Sciatic nerve (tissue), 2 donors: Measurements from ENCODE around the gene HAND2. TPM values are rescaled to one million over a fixed set of nuclear protein-coding genes. Genes with fewer than 3 reads are reported as not detected.

ENCODE experiments used
- ATAC-seq: fragments of 200-7000 bp; cut with Tn5 transposase; one replicate; pipeline ENCODE4 v1.9.1; 2020; ENCODE audit warnings: mild to moderate bottlenecking, moderate library complexity
- DNase-seq: peaks from one replicate; pipeline ENCODE4 v3.0.0-alpha.2; 2020; ENCODE audit warnings: low spot score
- intact Hi-C: fragments of 100-400 bp; cut with DNase I; formaldehyde crosslinking; loops from one replicate; pipeline ENCODE4 v1.14.2; 2022
- total RNA-seq: library from RNA; stranded (reverse); fragmentation: NEBNext Ultra II Directional; extraction: Animal tissue kit (Norgen Biotek cat#: 25700); gene quantifications from one replicate; pipeline ENCODE4 v1.2.1, GENCODE V29; 2021
- donor health status: DM: no; HTN: no; CAD: no.
- donor health status: DM: no; HTN: no; CAD: no.

Gene HAND2
- 0.27 TPM for total RNA-seq

- DNase-seq: no peak
- intact Hi-C loops: loop anchor here (10.0 kb wide), 1 partner anchor 625 kb away; no protein-coding TSS in a partner anchor
- ATAC-seq: no peak
Observed at GRCh38 chr4:173529477-173530325, at the start of gene HAND2. Gene HAND2 (minus strand): TSS chr4:173530229. CDS start chr4:173529289, 940 bp downstream.

GRCh38 chr4:173578956-173579355 is 48.9 kb upstream of the HAND2 start:
- ATAC-seq: no peak
- intact Hi-C loops: no loop called here
- DNase-seq: no peak

- DNase-seq: no peak
- intact Hi-C loops: no loop called here
- ATAC-seq: no peak
Observed at GRCh38 chr4:173577963-173578362, 47.9 kb upstream of the HAND2 start.

GRCh38 chr4:173575482-173576152 is 45.6 kb upstream of the HAND2 start:
- ATAC-seq: no peak
- intact Hi-C loops: no loop called here
- DNase-seq: no peak

- ATAC-seq (no peak), DNase-seq (no peak)
- intact Hi-C loops: no loop called here
Observed at GRCh38 chr4:173573725-173574124, 43.7 kb upstream of the HAND2 start.

GRCh38 chr4:173573286-173573685 is 43.3 kb upstream of the HAND2 start:
- ATAC-seq (no peak), DNase-seq (no peak)
- intact Hi-C loops: no loop called here

GRCh38 chr4:173572493-173573129 is 42.6 kb upstream of the HAND2 start:
- no peak for ATAC-seq
- no peak for DNase-seq
- intact Hi-C loops: no loop called here

GRCh38 chr4:173571620-173572019 is 41.6 kb upstream of the HAND2 start:
- no peak for DNase-seq
- ATAC-seq: no peak
- intact Hi-C loops: no loop called here

GRCh38 chr4:173565281-173565680 is 35.3 kb upstream of the HAND2 start:
- ATAC-seq (no peak), DNase-seq (no peak)
- intact Hi-C loops: no loop called here

- ATAC-seq: no peak
- DNase-seq: no peak
- intact Hi-C loops: loop anchor here (5.0 kb wide), 1 partner anchor 1148 kb away; no protein-coding TSS in a partner anchor
Observed at GRCh38 chr4:173564461-173564860, 34.4 kb upstream of the HAND2 start.

- ATAC-seq (no peak), DNase-seq (no peak)
- intact Hi-C loops: loop anchor here (5.0 kb wide), 1 partner anchor 1151 kb away; no protein-coding TSS in a partner anchor
Observed at GRCh38 chr4:173560896-173561295, 30.9 kb upstream of the HAND2 start.

GRCh38 chr4:173556398-173557131 is 26.5 kb upstream of the HAND2 start:
- intact Hi-C loops: no loop called here
- DNase-seq (no peak), ATAC-seq (no peak)

- intact Hi-C loops: no loop called here
- ATAC-seq: no peak
Observed at GRCh38 chr4:173547889-173548288, 17.9 kb upstream of the HAND2 start.

GRCh38 chr4:173546776-173547175 is 16.7 kb upstream of the HAND2 start:
- no peak for ATAC-seq
- DNase-seq: no peak
- intact Hi-C loops: no loop called here

More at GRCh38 chr4:173547889-173548288, 17.9 kb upstream of the HAND2 start:
- no peak for DNase-seq

GRCh38 chr4:173545440-173545839 is 15.4 kb upstream of the HAND2 start:
- no peak for ATAC-seq
- intact Hi-C loops: no loop called here

GRCh38 chr4:173543266-173543665 is 13.2 kb upstream of the HAND2 start:
- ATAC-seq: no peak
- no peak for DNase-seq
- intact Hi-C loops: no loop called here

More at GRCh38 chr4:173545440-173545839, 15.4 kb upstream of the HAND2 start:
- no peak for DNase-seq

GRCh38 chr4:173539986-173540385 is 10.0 kb upstream of the HAND2 start:
- intact Hi-C loops: no loop called here
- ATAC-seq (no peak), DNase-seq (no peak)

- intact Hi-C loops: no loop called here
- ATAC-seq: no peak
- no peak for DNase-seq
Observed at GRCh38 chr4:173538909-173539445, 8.9 kb upstream of the HAND2 start.
